Measurements from ENCODE around the gene ITCH. TPM values are rescaled to one million over a fixed set of nuclear protein-coding genes. Genes with fewer than 3 reads are reported as not detected.

Gene ITCH
- total RNA-seq, 2 experiments from 2014 or later: 45.1 to 55.2 TPM

DNA sequence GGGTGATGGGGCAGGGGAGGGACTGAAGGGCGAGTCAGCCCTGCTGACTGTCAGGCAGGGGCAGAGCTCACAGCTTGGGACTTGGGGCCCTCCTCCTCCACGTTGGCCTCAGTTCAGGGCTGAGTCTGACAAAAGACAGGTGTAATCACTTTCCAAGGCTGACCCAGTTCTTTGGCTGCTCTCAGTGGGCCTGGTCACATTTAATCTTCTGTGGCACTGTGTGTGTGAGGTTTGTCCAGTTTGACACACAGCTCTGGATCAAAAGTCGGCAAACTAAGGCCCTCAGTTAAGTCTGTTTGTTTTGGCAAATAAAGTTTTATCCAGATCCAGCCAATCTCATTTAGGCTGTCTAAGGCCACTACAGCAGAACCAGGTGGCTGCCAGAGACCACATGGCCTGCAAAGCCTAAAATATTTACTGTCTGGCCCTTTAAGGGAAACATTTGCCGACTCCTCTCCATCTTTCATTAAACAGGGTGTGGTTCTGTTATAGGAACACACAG lies 190.3 kb downstream of the ITCH start:
- Mint-ChIP-seq H3K27ac (no peak overlapping the region), H3K4me3 (no peak overlapping the region), H3K27me3 (no peaks in the 10 kb centered on the region), H3K36me3 (peaks cover 3% of the 10 kb centered on the region), H3K4me1 (peaks cover 8% of the 10 kb centered on the region), H3K9me3 (no peaks in the 10 kb centered on the region)
- DNase-seq: no peak

DNA sequence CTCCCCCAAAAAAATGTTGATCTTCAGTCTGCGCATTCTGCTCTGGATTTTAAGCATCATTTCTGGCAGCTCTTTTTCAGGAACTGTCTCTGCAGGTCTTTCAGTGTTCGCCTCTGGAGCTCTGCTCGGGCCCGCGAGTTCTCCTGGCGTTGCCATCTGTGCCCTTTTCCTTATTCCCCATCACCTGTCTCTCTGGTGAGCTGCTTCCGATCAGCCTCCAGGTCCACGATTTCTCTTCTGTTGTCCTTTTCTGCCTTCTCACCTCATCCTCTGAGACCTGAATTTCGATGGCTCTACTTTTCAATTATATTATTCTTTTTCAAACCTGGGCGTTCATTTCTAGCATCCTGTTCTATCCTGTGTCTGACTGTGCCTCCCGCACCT lies 194.9 kb downstream of the ITCH start:
- Mint-ChIP-seq H3K27me3 (no peaks in the 10 kb centered on the region), H3K4me1 (peaks cover 4% of the 10 kb centered on the region), H3K27ac (peak overlapping the region; percentile 75), H3K4me3 (peak overlapping the region; percentile 79), H3K9me3 (no peaks in the 10 kb centered on the region), H3K36me3 (peaks cover 3% of the 10 kb centered on the region)
- no peak for DNase-seq

DNA sequence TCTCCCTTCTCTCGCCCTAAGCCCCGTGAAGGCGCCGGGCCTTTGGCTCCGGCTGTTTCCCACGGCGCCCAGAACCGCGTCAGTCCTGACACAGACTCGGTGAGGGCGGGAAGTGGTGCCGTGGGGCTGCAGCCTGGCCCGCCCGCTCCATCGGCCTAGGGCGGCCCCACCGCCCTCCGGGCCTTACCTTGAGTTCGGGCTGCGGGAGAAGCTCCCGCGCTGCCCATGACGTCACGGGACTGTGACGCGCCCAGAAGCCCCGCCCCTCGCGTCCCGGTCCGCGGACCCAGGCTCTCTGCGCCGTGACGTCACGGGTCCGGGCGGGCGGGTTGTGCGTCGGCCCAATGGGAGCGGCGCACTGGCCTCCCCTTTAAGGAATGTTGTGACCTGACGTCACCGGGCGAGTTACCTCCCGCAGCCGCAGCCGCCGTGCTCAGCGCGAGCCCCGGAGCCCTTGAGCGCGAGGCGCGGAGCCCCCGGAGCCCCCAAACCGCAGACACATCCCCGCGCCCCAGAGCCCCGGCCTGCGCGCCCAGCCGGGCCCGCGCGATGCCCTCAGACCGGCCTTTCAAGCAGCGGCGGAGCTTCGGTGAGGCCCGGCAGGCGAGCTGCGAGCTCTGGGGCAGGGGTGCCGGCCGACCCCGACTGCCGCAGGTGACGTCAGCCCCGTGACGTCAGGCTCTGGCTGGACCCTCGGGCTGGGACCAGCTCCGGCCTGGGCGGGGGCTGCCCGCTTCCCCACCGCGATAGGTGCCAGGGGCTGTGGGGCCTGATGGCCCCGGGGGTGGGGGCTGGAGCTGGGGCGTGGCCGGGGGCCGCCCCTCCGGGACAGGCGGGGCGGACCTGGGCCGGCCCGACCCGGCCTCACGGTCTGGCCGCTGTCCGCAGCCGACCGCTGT lies 195.5 kb downstream of the ITCH start, which contains the start of gene MAP1LC3A:
Gene MAP1LC3A, plus strand, starts transcription at position 399 of the 899 bp plus-strand sequence. Its CDS starts 151 bp downstream, at position 550.
- peak within 1 kb of the TSS; percentile 79 for H3K4me3 Mint-ChIP-seq

DNA sequence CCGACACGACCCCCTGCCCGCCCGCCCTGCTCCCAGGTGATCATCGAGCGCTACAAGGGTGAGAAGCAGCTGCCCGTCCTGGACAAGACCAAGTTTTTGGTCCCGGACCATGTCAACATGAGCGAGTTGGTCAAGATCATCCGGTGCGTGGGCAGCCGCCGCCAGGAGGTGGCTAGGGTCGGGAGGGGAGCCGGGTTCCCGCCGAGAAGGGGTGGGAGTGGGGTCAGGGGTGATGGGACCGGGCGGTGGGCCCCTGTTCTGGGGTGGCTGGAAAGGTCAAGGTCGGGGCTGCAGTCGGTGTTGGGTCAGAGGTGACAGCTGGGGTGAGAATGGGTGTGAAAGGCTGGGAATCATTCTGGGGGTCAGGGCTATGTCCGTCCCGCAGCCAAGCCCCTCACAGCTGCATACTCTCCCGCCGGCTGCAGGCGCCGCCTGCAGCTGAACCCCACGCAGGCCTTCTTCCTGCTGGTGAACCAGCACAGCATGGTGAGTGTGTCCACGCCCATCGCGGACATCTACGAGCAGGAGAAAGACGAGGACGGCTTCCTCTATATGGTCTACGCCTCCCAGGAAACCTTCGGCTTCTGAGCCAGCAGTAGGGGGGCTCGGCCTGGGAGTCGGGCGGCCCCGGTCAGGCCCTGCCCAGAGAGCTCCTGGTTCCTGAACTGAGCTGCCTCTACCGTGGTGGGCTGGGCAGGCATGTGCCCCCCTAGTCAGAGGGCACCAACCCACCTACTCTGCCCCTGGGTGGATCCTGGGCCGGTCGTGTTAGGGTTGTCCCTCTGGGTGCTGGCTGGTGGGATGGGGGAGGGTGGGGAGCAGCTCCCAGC lies 196.5 kb downstream of the ITCH start:
- Mint-ChIP-seq H3K4me1 (peaks cover 4% of the 10 kb centered on the region), H3K27ac (no peak overlapping the region), H3K36me3 (peaks cover 3% of the 10 kb centered on the region), H3K4me3 (peak overlapping the region; percentile 50), H3K9me3 (no peaks in the 10 kb centered on the region), H3K27me3 (no peaks in the 10 kb centered on the region)
- DNase-seq: no peak

More for the DNA sequence above, 195.5 kb downstream of the ITCH start, which contains the start of gene MAP1LC3A:
- H3K27ac Mint-ChIP-seq: peak within 1 kb of the TSS; percentile 75
- H3K9me3 Mint-ChIP-seq: no peaks in the 10 kb centered on the region
- H3K36me3 Mint-ChIP-seq: peaks cover 3% of the 10 kb centered on the region
- DNase-seq: peak; percentile 89
- no peaks in the 10 kb centered on the region for H3K27me3 Mint-ChIP-seq
- peaks cover 4% of the 10 kb centered on the region for H3K4me1 Mint-ChIP-seq

DNA sequence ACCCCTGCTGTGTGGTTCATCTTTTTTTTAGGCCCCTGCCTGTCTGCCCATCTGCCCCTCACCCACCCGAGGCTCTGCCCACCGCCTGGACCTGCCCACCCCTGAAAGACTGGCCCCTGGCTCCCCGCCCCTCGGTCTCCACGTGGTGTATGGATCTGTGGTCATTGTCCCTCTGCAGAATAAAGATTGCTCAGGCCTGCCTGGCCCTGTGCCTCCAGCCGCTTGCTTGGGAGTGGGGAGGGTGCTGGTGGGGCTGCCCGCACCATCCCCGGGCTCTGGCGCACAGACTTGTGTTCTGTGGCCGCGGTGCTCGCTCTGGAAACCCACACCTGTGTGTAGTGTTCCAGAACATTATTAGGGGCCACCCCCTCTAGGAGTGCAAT lies 197.1 kb downstream of the ITCH start:
- H3K4me3 Mint-ChIP-seq: no peak overlapping the region
- no peak for DNase-seq
- H3K4me1 Mint-ChIP-seq: peaks cover 4% of the 10 kb centered on the region
- H3K27ac Mint-ChIP-seq: no peak overlapping the region
- H3K36me3 Mint-ChIP-seq: peaks cover 3% of the 10 kb centered on the region
- no peaks in the 10 kb centered on the region for H3K9me3 Mint-ChIP-seq
- H3K27me3 Mint-ChIP-seq: no peaks in the 10 kb centered on the region

DNA sequence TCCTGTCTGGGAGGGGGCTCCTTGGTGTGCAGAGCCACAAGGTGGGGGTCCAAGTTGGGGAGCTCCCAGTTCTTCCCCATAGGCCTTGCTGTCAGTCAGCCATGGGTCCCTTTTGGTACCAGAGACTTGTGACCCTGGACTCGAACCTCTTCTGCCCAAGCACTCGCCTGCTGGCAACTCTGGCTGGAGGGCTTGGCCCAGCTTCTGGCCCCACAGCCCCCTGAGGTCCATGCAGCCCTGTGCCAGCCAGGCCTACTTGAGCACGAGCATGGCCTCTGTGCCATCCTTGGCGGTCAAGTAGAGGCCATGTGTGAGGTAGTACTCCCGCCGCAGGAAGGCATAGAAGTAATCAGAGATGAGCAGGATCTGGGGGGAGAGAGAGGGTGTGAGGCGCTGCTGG lies 197.5 kb downstream of the ITCH start:
- H3K27me3 Mint-ChIP-seq: no peaks in the 10 kb centered on the region
- peak overlapping the region; percentile 5 for H3K27ac Mint-ChIP-seq
- H3K9me3 Mint-ChIP-seq: no peaks in the 10 kb centered on the region
- H3K36me3 Mint-ChIP-seq: peaks cover 3% of the 10 kb centered on the region
- DNase-seq: no peak
- no peak overlapping the region for H3K4me3 Mint-ChIP-seq
- H3K4me1 Mint-ChIP-seq: peaks cover 4% of the 10 kb centered on the region

Other genes starting within 250 kb of the ITCH start
- gene ASIP, start 121.8 kb upstream of the ITCH start, total RNA-seq: not detected
- gene AHCY, start 59.9 kb upstream of the ITCH start, total RNA-seq: 100 to 1,000 TPM; 245 to 254 TPM
- 10 to 100 TPM; 72.0 to 76.9 TPM for gene DYNLRB1, start 153.1 kb downstream of the ITCH start, total RNA-seq
- gene MAP1LC3A, start 195.4 kb downstream of the ITCH start, total RNA-seq: under 1 TPM; 0.62 to 0.95 TPM

Measured in activated naive CD8-positive, alpha-beta T cell treated with anti-CD3 and anti-CD28 coated beads for 36 hours (primary cell).